Bone marrow (tissue), 2 donors: ENCODE measurements around the gene CCDC88B.
A peak's percentile ranks its signal among the peaks of the same experiment; 100 is the strongest.

Experiments
- DNase-seq, 2 donors: peaks; one replicate each; lab custom pipeline; 2025; lab: John Stamatoyannopoulos, UW

CCDC88B gene

GRCh38 chr11:64362339-64362738 lies 22.3 kb downstream of the CCDC88B start:
- no peak for DNase-seq

- no peak for DNase-seq
Measured at GRCh38 chr11:64364435-64364834, 24.4 kb downstream of the CCDC88B start.

DNA sequence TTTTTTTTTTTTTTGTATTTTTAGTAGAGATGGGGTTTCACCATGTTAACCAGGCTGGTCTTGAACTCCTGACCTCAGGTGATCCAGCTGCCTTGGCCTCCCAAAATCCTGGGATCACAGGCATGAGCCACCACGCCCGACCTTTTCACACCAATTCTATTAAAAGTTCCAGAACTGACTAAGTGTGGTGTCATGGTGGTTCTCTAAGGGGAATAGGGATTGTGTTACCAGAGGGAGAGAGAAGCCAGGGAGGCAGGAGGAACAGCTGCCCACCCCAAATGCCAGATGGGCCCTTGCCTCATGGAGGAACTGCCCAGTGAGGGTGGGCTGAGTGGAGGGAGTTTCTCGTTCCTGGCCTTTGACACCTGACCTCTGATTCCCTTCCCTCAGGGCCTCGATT lies 24.9 kb downstream of the CCDC88B start:
- DNase-seq: no peak

DNA sequence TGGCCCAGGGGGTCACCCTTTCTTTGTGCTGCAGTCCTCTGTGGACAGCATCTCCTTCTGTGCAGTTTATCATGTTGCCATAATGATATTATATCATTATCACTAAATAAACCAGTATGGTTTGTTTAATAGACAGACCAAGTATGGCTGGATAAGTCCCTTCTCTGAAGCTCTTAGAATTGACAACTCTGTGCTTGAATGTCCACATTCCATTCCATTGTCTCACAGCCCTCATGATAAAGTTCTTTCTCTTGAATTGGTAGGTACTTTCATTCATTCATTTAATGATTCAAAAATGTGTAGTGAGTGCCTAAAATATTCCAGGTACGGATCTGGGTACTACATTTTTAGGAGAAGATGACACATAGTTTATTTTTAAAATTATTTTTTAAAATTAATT lies 26.7 kb downstream of the CCDC88B start:
- DNase-seq: no peak

DNA sequence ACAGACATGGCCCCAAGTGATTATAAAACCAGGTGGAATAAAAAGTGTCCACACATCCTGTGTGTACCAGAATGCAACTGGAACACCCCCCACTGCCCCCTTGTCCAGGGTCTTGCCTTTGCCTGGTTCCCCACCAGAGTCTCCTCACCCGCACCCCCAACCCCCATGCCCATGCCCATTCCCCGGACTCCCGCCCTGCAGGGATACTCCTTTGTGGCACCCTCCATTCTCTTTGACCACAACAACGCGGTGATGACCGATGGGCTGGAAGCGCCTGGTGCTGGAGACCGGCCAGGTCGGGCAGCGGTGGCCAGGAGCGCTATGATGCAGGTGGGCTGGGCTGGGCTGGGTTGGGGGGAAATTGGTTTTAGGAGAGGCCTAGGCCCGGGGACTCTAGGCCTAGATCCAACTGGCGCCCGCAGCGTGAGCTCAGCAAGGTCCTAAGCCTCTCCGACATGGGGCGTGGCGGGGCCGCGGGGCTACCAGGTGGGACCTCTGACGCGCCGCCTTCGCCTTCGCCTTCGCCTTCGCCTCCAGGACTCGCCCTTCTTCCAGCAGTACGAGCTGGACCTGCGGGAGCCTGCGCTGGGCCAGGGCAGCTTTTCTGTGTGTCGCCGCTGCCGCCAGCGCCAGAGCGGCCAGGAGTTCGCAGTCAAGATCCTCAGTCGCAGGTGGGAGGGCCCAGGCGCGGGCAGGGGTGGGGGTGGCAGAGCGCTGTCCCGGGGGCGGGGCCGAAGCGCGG lies 28.1 kb downstream of the CCDC88B start:
- DNase-seq: no peak

DNA sequence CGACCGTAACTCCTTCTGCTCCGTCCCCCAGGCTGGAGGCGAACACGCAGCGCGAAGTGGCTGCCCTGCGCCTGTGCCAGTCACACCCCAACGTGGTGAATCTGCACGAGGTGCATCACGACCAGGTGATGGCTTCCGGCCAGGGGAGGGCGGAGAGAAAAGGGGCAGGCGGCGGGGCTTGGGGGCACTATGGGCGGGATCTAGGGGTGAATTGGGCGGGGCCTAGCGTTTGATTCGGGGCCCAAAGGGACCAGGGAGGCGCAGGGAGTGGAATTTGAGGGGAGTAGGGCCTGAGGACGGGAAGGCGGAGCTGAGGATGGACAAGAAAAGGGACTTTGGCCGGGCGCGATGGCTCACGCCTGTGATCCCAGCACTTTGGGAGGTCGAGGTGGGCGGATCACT lies 28.7 kb downstream of the CCDC88B start:
- no peak for DNase-seq

- no peak for DNase-seq
Measured at GRCh38 chr11:64369440-64370421, 29.7 kb downstream of the CCDC88B start.

DNA sequence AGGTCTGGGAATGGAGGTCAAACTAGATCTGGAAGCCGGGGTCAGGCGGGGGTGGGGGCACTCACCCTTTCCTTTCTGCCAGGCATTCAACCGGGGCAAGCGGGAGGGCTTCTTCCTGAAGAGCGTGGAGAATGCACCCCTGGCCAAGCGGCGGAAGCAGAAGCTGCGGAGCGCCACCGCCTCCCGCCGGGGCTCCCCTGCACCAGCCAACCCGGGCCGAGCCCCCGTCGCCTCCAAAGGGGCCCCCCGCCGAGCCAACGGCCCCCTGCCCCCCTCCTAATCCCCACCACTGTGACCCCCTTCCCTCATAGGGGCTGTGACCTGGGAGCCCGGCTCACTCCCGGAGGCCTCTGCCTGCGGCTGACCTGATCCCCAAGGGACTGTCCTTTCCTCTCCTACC lies 31.2 kb downstream of the CCDC88B start:
- no peak for DNase-seq

GRCh38 chr11:64372021-64372420 lies 32.0 kb downstream of the CCDC88B start:
- DNase-seq: no peak

DNA sequence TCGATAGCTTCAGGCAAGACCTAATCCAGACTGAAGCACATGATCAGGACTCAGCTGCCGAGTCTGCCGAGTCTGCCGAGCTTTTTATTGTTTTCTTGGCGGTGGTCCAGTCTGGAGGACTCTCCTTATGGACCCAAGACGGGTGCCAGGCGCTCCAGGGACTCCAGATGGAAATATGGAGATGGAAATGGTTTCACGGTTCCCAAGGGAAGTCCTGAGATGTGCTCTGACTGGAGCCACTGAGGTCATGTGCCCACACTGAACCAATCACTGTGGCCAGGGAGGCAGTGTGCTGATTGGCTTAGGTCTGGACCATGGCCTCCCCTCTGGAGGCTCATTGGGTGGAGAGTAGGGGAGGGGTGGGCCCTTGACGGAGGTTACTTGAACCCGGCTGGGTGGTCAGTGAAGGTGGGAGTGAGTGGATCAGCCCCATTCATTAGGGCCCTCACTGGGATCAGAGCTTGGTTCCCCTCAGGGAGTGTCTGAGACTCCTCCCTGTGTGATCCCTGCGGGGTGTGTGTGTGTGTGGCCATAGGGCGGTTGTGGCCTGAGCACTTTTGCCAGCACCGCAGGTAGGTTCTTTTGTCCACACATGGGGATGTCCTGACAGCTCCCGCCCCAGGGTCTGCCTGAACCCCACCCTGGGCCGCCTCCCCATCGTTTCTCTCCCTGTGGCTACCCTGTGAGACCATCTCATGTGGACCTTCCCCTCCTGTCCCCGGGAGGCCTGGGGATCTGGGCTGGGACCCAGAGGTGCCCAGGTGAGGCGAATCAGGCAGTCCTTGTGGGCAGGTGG lies 33.0 kb downstream of the CCDC88B start:
- DNase-seq: no peak

DNA sequence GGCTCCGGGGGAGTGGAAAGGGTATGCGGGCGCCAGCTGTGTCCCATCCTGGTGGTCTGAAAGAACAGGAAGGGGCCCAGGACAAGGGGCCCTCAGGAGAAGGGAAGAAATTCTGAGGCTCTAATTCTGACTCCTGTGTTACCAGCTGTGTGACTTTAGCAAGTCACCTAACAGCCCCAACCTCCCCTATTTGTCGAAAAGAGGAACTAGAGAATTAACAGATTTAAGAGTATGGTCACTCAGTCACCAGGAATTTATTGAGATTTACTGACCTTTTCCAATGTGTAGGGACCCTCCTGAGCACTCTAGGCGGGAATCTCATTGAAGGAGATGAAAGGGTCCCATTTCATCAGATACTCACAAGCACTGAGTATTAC lies 33.6 kb downstream of the CCDC88B start:
- peak in 1 of 2 donors; percentile 33 for DNase-seq

DNA sequence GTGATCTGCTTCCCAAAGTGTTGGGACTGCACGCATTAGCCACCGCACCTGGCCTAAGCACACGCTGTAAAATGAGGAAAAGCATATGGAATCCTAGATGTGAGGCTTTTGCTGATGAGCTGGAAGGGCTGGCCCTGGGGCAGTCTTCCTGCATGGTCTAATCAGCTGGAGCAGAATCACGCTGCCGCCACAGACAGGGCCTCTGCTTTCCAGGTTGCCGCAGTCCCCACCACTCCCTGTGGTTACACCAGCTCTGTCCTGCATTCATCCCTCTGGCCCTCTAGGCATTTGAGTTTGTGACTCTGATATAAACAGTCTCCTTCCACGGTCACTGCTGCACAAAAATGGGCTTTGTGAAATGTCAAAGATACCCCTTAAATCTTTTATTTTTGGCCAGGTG lies 36.1 kb downstream of the CCDC88B start:
- DNase-seq: no peak

DNA sequence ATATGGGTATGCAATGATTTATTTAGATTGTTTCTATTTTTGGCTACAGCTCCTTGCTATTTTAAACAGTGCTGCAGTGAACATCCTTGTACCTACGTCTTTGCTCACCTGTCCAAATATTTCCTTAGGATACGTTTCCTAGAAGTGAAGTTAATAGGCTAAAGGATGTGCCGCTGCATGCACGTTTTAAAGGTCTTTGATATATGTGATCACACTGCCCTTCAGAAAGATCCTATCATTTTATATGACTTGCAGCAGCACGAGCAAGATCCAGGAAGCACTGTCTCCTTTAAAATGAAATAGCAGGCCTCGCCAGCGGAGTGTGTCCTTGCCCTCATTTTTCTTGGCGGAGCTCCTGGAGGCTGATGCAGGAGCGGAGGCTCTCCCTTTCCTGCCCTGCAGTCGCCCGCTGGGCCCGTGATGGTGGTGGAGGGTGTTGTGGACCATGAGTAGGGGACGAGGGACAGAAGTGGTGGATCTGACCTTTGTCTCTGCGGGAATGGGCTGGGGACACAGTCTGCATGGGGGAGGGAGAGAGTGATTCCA lies 38.4 kb downstream of the CCDC88B start:
- DNase-seq: no peak

GRCh38 chr11:64379160-64379559 lies 39.2 kb downstream of the CCDC88B start:
- no peak for DNase-seq

GRCh38 chr11:64379817-64380709 lies 40.1 kb downstream of the CCDC88B start:
- no peak for DNase-seq

DNA sequence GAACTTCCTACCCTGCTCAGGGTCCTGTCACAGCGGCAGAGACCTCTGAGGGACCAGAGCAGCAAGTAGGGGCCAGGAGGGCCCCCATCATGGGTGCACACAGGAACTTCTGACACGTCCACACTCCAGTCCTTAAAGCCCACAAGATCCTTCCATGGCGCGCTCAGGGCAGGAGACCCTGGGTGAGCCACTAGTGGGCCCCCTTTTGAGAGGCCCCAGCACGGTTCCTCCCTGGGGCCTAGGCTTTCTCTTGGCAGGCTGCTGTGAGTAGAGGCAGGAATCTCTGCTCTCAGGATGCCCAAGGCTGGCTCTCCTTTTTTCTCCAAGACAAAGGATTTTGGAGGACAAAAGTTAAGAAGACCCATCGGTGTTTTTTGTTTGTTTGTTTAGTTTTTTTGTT lies 41.3 kb downstream of the CCDC88B start:
- no peak for DNase-seq

DNA sequence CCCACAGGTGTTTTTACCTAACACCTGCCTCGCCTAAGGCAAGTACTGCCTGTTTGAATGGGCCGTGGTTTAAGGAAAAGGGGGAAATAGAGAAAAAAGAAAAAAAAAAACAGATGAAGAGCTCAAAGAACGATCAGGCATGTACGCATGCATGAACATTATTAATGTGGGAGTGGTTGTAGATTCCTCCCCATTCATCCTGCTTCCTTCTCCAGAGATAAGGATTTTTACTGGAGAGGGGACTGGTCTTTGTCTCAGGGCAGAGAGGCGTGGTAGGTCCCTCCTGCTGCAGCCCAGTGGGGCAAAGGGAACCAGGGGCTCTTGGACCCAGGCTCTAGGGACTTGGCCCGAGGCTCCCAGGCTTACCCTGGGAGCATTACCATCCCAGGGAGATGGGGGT lies 42.0 kb downstream of the CCDC88B start:
- no peak for DNase-seq

DNA sequence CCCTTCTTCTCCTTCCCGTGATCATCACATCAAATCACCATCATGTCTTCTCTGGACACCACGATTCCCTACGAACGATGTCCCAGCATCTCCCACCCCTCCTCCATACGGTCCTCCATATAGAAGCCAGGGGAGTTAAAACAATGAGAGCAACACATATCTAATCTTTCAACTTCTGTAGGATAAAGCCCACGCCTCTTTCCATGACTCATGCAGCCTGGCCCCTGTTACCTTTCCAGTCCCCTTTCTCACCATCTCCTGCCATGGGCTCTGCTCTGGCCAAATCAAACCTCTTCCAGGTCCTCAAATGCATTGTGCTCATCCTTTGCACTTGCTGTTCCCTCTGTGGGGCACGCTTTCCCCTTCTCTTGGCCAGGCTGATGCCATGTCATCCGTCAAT lies 42.6 kb downstream of the CCDC88B start:
- DNase-seq: no peak

DNA sequence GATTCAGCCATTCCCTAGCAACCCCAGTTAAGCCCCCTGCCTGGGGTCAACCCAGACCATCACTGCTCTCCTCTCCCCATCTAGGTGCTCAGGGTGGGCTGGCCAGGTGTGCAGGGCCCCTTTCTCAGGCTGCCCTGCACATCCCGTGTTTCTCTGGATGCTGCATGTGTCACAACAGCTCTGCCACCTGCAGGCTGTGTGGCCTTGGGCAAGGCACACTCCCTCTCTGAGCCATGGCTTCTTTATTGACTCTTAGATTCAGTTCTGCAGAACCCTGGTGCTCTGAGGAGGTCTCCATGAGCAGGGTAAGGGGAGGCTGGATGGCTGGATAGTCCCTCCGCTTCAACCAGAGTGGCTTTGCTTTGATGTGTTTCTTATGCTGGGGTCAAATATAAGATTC lies 43.6 kb downstream of the CCDC88B start:
- DNase-seq: no peak

DNA sequence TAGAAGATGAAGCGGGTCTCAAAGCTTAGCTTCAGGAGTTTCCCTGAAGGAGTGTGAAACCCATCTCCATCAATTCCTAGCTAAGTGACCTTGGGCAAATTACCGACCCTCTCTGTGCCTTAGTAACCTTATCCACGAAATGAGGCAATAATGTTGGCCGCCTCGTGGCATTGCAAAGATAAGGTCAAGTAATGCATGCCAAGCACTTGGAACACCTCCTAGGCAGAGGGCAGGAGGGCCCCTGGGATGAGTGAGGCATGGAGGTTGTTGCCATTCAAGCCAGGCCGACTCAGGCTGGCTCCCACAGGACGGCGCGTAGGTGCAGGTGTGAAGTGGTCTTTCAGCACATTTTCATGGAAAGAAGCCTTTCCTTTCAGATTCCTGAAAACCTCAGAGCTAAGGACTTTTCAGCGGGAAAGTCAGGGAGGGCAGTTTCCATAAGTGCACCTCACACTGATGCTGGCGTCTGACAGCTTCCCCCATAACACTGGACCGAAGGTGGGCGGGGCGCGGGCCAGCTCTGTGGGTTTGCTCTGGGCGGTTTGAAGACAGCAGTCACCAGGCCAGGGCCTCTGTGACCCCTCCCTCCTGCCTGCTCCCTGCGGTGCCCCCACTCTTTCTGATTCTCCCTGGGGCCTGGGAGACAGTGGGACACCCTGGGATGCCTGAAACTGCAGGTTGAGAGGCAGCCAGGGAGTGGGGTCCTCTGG lies 44.2 kb downstream of the CCDC88B start:
- DNase-seq: no peak
